Esophagus squamous epithelium (tissue), 4 donors: ENCODE results near the gene MIEF1.

Experiments
- CTCF ChIP-seq, 6 experiments: fragments of 450-650 bp in 4 of 6; fragments of 200-600 bp in 2 of 6; sonication (generic) in 2 of 6; IDR thresholded peaks; one replicate each; pipeline ENCODE4 v1.5.1; 2016 to 2019; ENCODE audit warnings: antibody characterized with exemption in 6 of 6, mild to moderate bottlenecking in 4 of 6, moderate library complexity in 4 of 6
- POLR2A ChIP-seq, 4 donors: fragments of 450-650 bp; IDR thresholded peaks; one replicate each; pipeline ENCODE4 v1.6.1; 2017; ENCODE audit warnings: antibody characterized with exemption in 4 of 4, mild to moderate bottlenecking in 4 of 4, moderate library complexity in 3 of 4

- no peak for TF ChIP-seq POLR2A (IDR thresholded peaks at IDR 0.05)
- TF ChIP-seq CTCF (IDR thresholded peaks at IDR 0.05), result no peak
Observed at GRCh38 chr22:39469681-39470450, 32.2 kb upstream of the MIEF1 start.
